Type B pancreatic cell (in vitro differentiated cells): ENCODE measurements around the gene PARD3B. TPM values are rescaled to one million over a fixed set of nuclear protein-coding genes. Genes with fewer than 3 reads are reported as not detected.

Source experiments
- DNase-seq: peaks from one replicate; pipeline ENCODE4 v3.0.0; 2021; ENCODE audit warnings: mixed read lengths; ENCODE audit not compliant: unreplicated experiment; ENCODE audit errors: extremely low spot score
- H3K27ac Mint-ChIP-seq: 2 replicates; pipeline ENCODE4 v1.8.0; 2021; ENCODE audit warnings: mild to moderate bottlenecking, mixed read lengths
- H3K27me3 Mint-ChIP-seq: 2 replicates; pipeline ENCODE4 v1.8.0; 2021; ENCODE audit warnings: mixed read lengths
- H3K36me3 Mint-ChIP-seq: 2 replicates; pipeline ENCODE4 v1.8.0; 2021; ENCODE audit warnings: mixed read lengths
- H3K4me1 Mint-ChIP-seq: one replicate; pipeline ENCODE4 v1.8.0; 2021; ENCODE audit warnings: mixed read lengths; ENCODE audit not compliant: unreplicated experiment
- H3K4me3 Mint-ChIP-seq: 2 replicates; pipeline ENCODE4 v1.8.0; 2021; ENCODE audit warnings: mild to moderate bottlenecking, mixed read lengths
- H3K9me3 Mint-ChIP-seq: 2 replicates; pipeline ENCODE4 v1.8.0; 2021; ENCODE audit warnings: mixed read lengths
- CTCF ChIP-seq: fragments of 200-600 bp; sonication (generic); conservative IDR thresholded peaks from 2 replicates; pipeline ENCODE4 v1.5.0; 2021; ENCODE audit warnings: antibody characterized with exemption, mild to moderate bottlenecking
- total RNA-seq: library from RNA; stranded (reverse); gene quantifications from 2 replicates; pipeline ENCODE4 v1.2.1, GENCODE V29; 2021; ENCODE audit warnings: low replicate concordance

PARD3B gene
- total RNA-seq, 1 donor from 2014 or later, result 15.9 TPM

GRCh38 chr2:205177546-205177945 is 632.3 kb downstream of the PARD3B start:
- Mint-ChIP-seq H3K27me3 (no peaks in the 10 kb centered on the region), H3K36me3 (peaks cover under 1% of the 10 kb centered on the region), H3K4me3 (no peak overlapping the region), H3K4me1 (no peaks in the 10 kb centered on the region), H3K27ac (no peak overlapping the region), H3K9me3 (peaks cover under 1% of the 10 kb centered on the region)
- no peak for TF ChIP-seq CTCF
- DNase-seq, result no peak

- H3K4me3 Mint-ChIP-seq, result no peak overlapping the region
- H3K36me3 Mint-ChIP-seq, result peaks cover 3% of the 10 kb centered on the region
- DNase-seq, result no peak
- H3K27ac Mint-ChIP-seq, result no peak overlapping the region
- H3K4me1 Mint-ChIP-seq, result no peaks in the 10 kb centered on the region
- peaks cover 7% of the 10 kb centered on the region for H3K9me3 Mint-ChIP-seq
- no peaks in the 10 kb centered on the region for H3K27me3 Mint-ChIP-seq
- TF ChIP-seq CTCF, result no peak
Measured at GRCh38 chr2:205180730-205181129, 635.5 kb downstream of the PARD3B start.

- DNase-seq, result no peak
- no peak for TF ChIP-seq CTCF
- H3K27ac Mint-ChIP-seq, result no peak overlapping the region
- H3K4me1 Mint-ChIP-seq, result peaks cover 3% of the 10 kb centered on the region
- H3K36me3 Mint-ChIP-seq, result peaks cover under 1% of the 10 kb centered on the region
- H3K4me3 Mint-ChIP-seq, result no peak overlapping the region
- H3K9me3 Mint-ChIP-seq, result peaks cover 5% of the 10 kb centered on the region
- H3K27me3 Mint-ChIP-seq, result no peaks in the 10 kb centered on the region
Measured at GRCh38 chr2:205187731-205188130, 642.5 kb downstream of the PARD3B start.

GRCh38 chr2:205188239-205189138 is 643.2 kb downstream of the PARD3B start:
- no peaks in the 10 kb centered on the region for H3K9me3 Mint-ChIP-seq
- no peaks in the 10 kb centered on the region for H3K27me3 Mint-ChIP-seq
- H3K27ac Mint-ChIP-seq, result no peak overlapping the region
- TF ChIP-seq CTCF, result no peak
- no peak for DNase-seq
- no peaks in the 10 kb centered on the region for H3K36me3 Mint-ChIP-seq
- H3K4me3 Mint-ChIP-seq, result no peak overlapping the region
- peaks cover 10% of the 10 kb centered on the region for H3K4me1 Mint-ChIP-seq

GRCh38 chr2:205189301-205189700 is 644.0 kb downstream of the PARD3B start:
- no peaks in the 10 kb centered on the region for H3K27me3 Mint-ChIP-seq
- H3K4me3 Mint-ChIP-seq, result no peak overlapping the region
- peaks cover 13% of the 10 kb centered on the region for H3K4me1 Mint-ChIP-seq
- H3K36me3 Mint-ChIP-seq, result no peaks in the 10 kb centered on the region
- TF ChIP-seq CTCF, result no peak
- no peaks in the 10 kb centered on the region for H3K9me3 Mint-ChIP-seq
- no peak overlapping the region for H3K27ac Mint-ChIP-seq
- DNase-seq, result no peak
